WERI-Rb-1 (cell line): ENCODE measurements around the gene IFT27.

Experiments used
- DNase-seq: peaks from one replicate; pipeline ENCODE4 v3.0.0-alpha.2; 2020
- H3K27ac ChIP-seq: fragments of 250-450 bp; sonication (Bioruptor Pico); 2 replicates; pipeline ENCODE4 v1.5.1; 2020; ENCODE audit warnings: mild to moderate bottlenecking, moderate library complexity
- H3K27me3 ChIP-seq: fragments of 250-450 bp; sonication (Bioruptor Pico); 2 replicates; pipeline ENCODE4 v1.5.1; 2021; ENCODE audit warnings: mild to moderate bottlenecking, low read depth, moderate library complexity; ENCODE audit not compliant: insufficient read depth, severe bottlenecking
- H3K36me3 ChIP-seq: fragments of 250-450 bp; sonication (Bioruptor Pico); 2 replicates; pipeline ENCODE4 v1.5.1; 2020; ENCODE audit warnings: mild to moderate bottlenecking, moderate library complexity
- H3K4me3 ChIP-seq: 2 replicates; pipeline ENCODE4 v1.5.1; 2011; ENCODE audit warnings: low read depth, mild to moderate bottlenecking, control low read depth, low read length
- H3K9me3 ChIP-seq: fragments of 250-450 bp; sonication (Bioruptor Pico); 2 replicates; pipeline ENCODE4 v1.5.1; 2021; ENCODE audit warnings: mild to moderate bottlenecking, moderate library complexity; ENCODE audit not compliant: severe bottlenecking
- TF ChIP-seq, protein P1 (sequence below): IDR thresholded peaks from 2 replicates; pipeline ENCODE4 v1.5.1; 2011; ENCODE audit warnings: low read depth, mild to moderate bottlenecking, control low read depth, inconsistent platforms, low read length

Gene IFT27

DNA sequence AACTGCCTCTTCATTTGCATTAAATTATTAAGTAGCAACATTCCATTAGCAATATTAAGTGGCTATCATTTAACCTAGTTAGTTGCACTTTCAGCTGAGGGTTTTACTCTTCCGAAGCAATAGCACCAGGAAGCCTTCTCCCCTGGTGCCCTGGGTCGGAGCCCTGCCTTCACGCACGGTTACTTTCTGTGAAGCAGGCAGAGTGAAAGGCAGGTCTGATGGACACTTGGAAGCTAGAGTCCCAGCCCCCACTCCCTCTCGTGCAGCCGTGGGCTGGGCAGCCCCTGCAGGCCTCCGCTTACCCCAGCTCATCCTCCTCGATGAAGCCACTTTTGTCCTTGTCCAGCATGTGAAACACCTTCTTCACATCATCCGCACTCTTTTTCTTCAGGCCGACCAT lies 38.9 kb upstream of the IFT27 start:
- Histone ChIP-seq H3K9me3 (no peaks in the 10 kb centered on the region), H3K27ac (no peak overlapping the region), H3K4me3 (no peak overlapping the region), H3K27me3 (peaks cover 89% of the 10 kb centered on the region), H3K36me3 (no peaks in the 10 kb centered on the region)
- TF ChIP-seq, protein P1, sequence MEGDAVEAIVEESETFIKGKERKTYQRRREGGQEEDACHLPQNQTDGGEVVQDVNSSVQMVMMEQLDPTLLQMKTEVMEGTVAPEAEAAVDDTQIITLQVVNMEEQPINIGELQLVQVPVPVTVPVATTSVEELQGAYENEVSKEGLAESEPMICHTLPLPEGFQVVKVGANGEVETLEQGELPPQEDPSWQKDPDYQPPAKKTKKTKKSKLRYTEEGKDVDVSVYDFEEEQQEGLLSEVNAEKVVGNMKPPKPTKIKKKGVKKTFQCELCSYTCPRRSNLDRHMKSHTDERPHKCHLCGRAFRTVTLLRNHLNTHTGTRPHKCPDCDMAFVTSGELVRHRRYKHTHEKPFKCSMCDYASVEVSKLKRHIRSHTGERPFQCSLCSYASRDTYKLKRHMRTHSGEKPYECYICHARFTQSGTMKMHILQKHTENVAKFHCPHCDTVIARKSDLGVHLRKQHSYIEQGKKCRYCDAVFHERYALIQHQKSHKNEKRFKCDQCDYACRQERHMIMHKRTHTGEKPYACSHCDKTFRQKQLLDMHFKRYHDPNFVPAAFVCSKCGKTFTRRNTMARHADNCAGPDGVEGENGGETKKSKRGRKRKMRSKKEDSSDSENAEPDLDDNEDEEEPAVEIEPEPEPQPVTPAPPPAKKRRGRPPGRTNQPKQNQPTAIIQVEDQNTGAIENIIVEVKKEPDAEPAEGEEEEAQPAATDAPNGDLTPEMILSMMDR: no peak
- DNase-seq: no peak

DNA sequence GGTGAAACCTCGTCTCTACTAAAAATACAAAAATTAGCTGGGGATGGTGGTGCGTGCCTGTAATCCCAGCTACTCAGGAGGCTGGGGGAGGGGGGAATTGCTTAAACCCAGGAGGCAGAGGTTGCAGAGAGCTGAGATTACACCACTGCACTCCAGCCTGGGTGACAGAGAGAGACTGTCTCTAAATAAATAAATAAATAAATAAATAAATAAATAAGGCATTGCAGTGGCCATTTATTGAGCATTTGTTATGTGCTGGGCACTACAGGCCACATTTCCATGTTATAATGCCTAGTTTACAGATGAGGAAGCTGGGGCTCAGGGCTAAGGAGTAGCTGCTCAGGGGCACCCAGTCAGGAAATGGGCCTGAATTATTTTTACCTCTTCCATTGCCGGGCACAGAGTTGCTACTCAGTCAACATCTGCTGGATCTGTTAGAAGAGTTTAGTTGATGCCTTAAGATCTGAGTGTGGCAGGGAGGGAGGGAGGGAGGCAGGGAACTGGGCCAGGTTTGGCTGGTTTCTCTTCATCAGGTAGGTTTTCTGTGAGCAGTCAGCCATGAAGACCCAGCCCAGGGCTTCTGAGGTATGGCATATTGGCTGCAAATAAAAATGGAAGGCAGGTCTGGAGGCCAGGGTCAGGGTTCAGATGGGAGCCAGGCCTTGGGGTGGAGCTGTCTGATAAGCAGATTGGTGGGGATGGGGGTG lies 35.3 kb upstream of the IFT27 start:
- Histone ChIP-seq H3K9me3 (no peaks in the 10 kb centered on the region), H3K27me3 (peaks cover 77% of the 10 kb centered on the region), H3K27ac (no peak overlapping the region), H3K4me3 (no peak overlapping the region), H3K36me3 (no peaks in the 10 kb centered on the region)
- DNase-seq: no peak
- TF ChIP-seq, protein P1: no peak

DNA sequence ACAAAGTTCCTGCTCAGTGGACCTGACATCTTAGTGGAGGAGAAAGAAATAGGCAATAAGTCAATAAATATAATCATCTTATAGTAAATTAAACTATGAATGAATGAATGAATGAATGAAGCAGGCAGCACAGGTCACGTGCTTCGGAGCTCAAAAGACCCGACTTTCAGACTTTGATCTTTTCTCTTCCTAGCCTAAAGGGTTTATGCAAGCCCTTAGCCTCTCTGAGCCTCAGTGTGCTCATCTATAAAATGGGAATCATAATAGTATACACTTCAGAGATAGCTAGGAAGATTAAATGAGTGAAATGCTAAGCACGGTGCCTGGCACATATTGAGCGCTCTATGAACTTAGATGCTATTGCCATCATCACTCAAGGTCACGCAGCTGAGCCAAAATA lies 33.4 kb upstream of the IFT27 start:
- Histone ChIP-seq H3K4me3 (no peak overlapping the region), H3K9me3 (no peaks in the 10 kb centered on the region), H3K27me3 (peaks cover 75% of the 10 kb centered on the region), H3K36me3 (no peaks in the 10 kb centered on the region), H3K27ac (no peak overlapping the region)
- TF ChIP-seq, protein P1: no peak
- no peak for DNase-seq

DNA sequence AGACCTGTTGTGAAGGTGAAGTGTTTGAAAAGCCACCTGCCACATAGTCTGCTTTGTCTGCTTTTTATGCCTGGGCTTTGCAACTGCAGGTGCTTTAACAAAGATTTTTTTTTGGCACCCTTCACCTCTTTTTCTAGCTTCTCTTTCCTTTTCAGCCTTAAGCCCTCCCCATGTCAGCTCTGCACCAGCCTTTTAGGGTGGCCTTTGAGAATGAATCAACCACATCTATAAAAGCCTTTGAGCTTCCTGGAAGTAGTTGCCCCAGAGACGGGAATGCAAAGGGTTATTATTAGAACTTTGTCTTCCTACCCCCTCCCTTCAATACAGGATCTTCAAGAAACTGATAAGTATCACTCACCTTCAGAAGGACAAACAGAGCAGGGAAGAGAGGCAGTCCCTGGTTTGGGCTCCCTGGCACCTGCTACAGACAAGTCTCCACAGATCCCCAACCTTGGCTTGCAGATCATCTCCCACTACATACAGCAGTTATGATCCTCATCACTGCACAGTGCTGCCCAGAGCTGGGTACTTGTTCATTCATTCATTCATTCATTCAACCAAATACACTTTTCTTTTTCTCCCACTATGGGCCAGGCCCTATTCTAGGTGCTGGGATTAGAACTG lies 32.9 kb upstream of the IFT27 start:
- H3K36me3 ChIP-seq: no peaks in the 10 kb centered on the region
- no peaks in the 10 kb centered on the region for H3K9me3 ChIP-seq
- no peak for DNase-seq
- H3K4me3 ChIP-seq: no peak overlapping the region
- TF ChIP-seq, protein P1: no peak
- peaks cover 75% of the 10 kb centered on the region for H3K27me3 ChIP-seq
- H3K27ac ChIP-seq: no peak overlapping the region

DNA sequence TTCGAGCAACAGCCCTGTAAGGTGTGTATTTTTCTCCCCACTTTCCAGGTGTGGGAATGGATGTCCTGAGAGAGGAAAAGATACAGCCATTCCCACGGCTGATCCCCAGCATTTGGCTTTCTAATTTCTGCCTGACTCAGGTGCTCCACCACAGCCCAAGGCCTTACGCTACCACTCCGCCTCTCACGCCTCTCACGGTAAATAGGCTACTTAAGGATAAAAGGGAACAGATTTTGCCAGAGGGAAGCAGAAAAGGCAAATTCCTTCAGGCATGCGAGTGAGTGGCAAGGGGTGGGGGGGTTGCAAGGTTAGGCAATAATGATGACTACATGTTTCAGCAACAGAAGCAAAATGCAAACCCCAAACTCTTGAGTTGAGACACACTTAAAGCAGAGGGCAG lies 31.7 kb upstream of the IFT27 start:
- no peaks in the 10 kb centered on the region for H3K9me3 ChIP-seq
- TF ChIP-seq, protein P1: no peak
- no peaks in the 10 kb centered on the region for H3K36me3 ChIP-seq
- no peak for DNase-seq
- H3K27me3 ChIP-seq: peaks cover 72% of the 10 kb centered on the region
- no peak overlapping the region for H3K27ac ChIP-seq
- H3K4me3 ChIP-seq: no peak overlapping the region
